ENCODE results near the gene ABCC12. TPM values are rescaled to one million over a fixed set of nuclear protein-coding genes. Genes with fewer than 3 reads are reported as not detected.

ABCC12 gene
- total RNA-seq, 1 experiment from 2014 or later: not detected

GRCh38 chr16:48187779-48188178, 32.0 kb upstream of the ABCC12 start:
- Histone ChIP-seq H3K9me3 (ENCODE audit: control insufficient read depth in 1 of 2, insufficient read depth in 1 of 2, low read depth in 1 of 2, low read length in 2 of 2) (no peaks in the 10 kb centered on the region), H3K79me2 (ENCODE audit: insufficient read depth, low read length) (no peaks in the 10 kb centered on the region), H3K4me1 (ENCODE audit: control insufficient read depth in 1 of 2, insufficient read depth in 2 of 2, low read length in 2 of 2) (no peaks in the 10 kb centered on the region), H3K27me3 (ENCODE audit: insufficient read depth, low read length) (no peaks in the 10 kb centered on the region), H3K36me3 (ENCODE audit: control insufficient read depth in 1 of 2, insufficient read depth in 2 of 2, low read length in 2 of 2) (no peaks in the 10 kb centered on the region), H3K27ac (ENCODE audit: low read depth, low read length) (no peak overlapping the region), H2AFZ (ENCODE audit: low read depth, low read length, poor library complexity, severe bottlenecking) (no peak overlapping the region), H3K4me3 (replicated peaks in 1 of 2; ENCODE audit: low read depth in 1 of 2, low read length in 2 of 2) (no peak overlapping the region), H4K20me1 (ENCODE audit: insufficient read depth) (no peaks in the 10 kb centered on the region), H3K4me2 (ENCODE audit: low read length) (no peak overlapping the region), H3K9ac (ENCODE audit: low read length) (no peak overlapping the region), H3K9me2 (ENCODE audit: insufficient read depth) (no peaks in the 10 kb centered on the region)
- ChIA-PET CTCF (no interaction called here), RAD21 (ENCODE audit: low non-redundant PET in 1 of 2, low total read pairs in 2 of 2, uncharacterized antibody in 2 of 2, unreplicated experiment in 2 of 2) (no interaction called here), POLR2A (interaction anchor here (0.6 kb wide), 1 partner anchor 242 kb away, joined by 3 read pairs; no protein-coding TSS in a partner anchor)
- no peak for DNase-seq (ENCODE audit: low read depth, low spot score)
- ATAC-seq: no peak
- TF ChIP-seq JUND (IDR thresholded peaks at IDR 0.05) (no peak), TCF7L2 (IDR thresholded peaks at IDR 0.05; ENCODE audit: borderline replicate concordance, extremely low read depth, insufficient read depth, insufficient read length) (no peak), FOSL1 (IDR thresholded peaks at IDR 0.05; ENCODE audit: low read depth) (no peak), SP1 (IDR thresholded peaks at IDR 0.05; ENCODE audit: low read depth) (no peak)
- intact Hi-C loops (cut with micrococcal nuclease): no loop called here
- no TSS peak for BruUV-seq (replicated peaks)

GRCh38 chr16:48184681-48185080, 28.9 kb upstream of the ABCC12 start:
- no peaks in the 10 kb centered on the region for H3K4me1 ChIP-seq (ENCODE audit: control insufficient read depth in 1 of 2, insufficient read depth in 2 of 2, low read length in 2 of 2)
- POLR2A ChIA-PET: no interaction called here
- CTCF ChIA-PET: no interaction called here
- ATAC-seq: no peak
- no peak overlapping the region for H3K27ac ChIP-seq (ENCODE audit: low read depth, low read length)
- no peaks in the 10 kb centered on the region for H3K79me2 ChIP-seq (ENCODE audit: insufficient read depth, low read length)
- H3K4me2 ChIP-seq (ENCODE audit: low read length): no peak overlapping the region
- RAD21 ChIA-PET (ENCODE audit: low non-redundant PET in 1 of 2, low total read pairs in 2 of 2, uncharacterized antibody in 2 of 2, unreplicated experiment in 2 of 2): no interaction called here
- H3K4me3 ChIP-seq (replicated peaks in 1 of 2; ENCODE audit: low read depth in 1 of 2, low read length in 2 of 2): no peak overlapping the region
- H3K36me3 ChIP-seq (ENCODE audit: control insufficient read depth in 1 of 2, insufficient read depth in 2 of 2, low read length in 2 of 2): no peaks in the 10 kb centered on the region
- no peak overlapping the region for H2AFZ ChIP-seq (ENCODE audit: low read depth, low read length, poor library complexity, severe bottlenecking)
- DNase-seq (ENCODE audit: low read depth, low spot score): no peak
- no peaks in the 10 kb centered on the region for H3K9me3 ChIP-seq (ENCODE audit: control insufficient read depth in 1 of 2, insufficient read depth in 1 of 2, low read depth in 1 of 2, low read length in 2 of 2)
- BruUV-seq (replicated peaks): no TSS peak
- no peak overlapping the region for H3K9ac ChIP-seq (ENCODE audit: low read length)
- H4K20me1 ChIP-seq (ENCODE audit: insufficient read depth): no peaks in the 10 kb centered on the region
- intact Hi-C loops (cut with micrococcal nuclease): no loop called here
- no peaks in the 10 kb centered on the region for H3K9me2 ChIP-seq (ENCODE audit: insufficient read depth)
- TF ChIP-seq MAX (IDR thresholded peaks at IDR 0.05) (no peak), SRF (IDR thresholded peaks at IDR 0.05; ENCODE audit: low read depth) (no peak)
- H3K27me3 ChIP-seq (ENCODE audit: insufficient read depth, low read length): no peaks in the 10 kb centered on the region

Measured in HCT116 (cell line).